SK-N-SH treated with all-trans-retinoic acid at 6 μM for 48 hours (cell line): ENCODE results near the gene CD300LB.

ENCODE experiments used
- ARNTL ChIP-seq: fragments of 450-650 bp; formaldehyde crosslinking; IDR thresholded peaks from 2 replicates; pipeline ENCODE4 v1.5.0; 2020; ENCODE audit warnings: low read depth, mild to moderate bottlenecking, moderate library complexity, borderline replicate concordance
- OSR1 ChIP-seq: fragments of 250-450 bp; sonication (Bioruptor Pico); IDR thresholded peaks from 2 replicates; pipeline ENCODE4 v1.8.0; 2022; ENCODE audit warnings: moderate library complexity, mild to moderate bottlenecking, inconsistent platforms
- PPARA ChIP-seq: fragments of 250-450 bp; sonication (Bioruptor Pico); IDR thresholded peaks from 2 replicates; pipeline ENCODE4 v1.5.0; 2020; ENCODE audit warnings: mild to moderate bottlenecking, borderline replicate concordance
- TCF4 ChIP-seq: fragments of 250-450 bp; sonication (Bioruptor Pico); IDR thresholded peaks from 2 replicates; pipeline ENCODE4 v1.8.0; 2021; ENCODE audit warnings: mild to moderate bottlenecking, moderate library complexity, borderline replicate concordance
- ZFP3 ChIP-seq: fragments of 250-450 bp; sonication (Bioruptor Pico); IDR thresholded peaks from 2 replicates; pipeline ENCODE4 v1.5.0; 2020; ENCODE audit warnings: mild to moderate bottlenecking, moderate library complexity
- ZNF565 ChIP-seq: fragments of 450-650 bp; formaldehyde crosslinking; conservative IDR thresholded peaks from 2 replicates; pipeline ENCODE4 v1.5.0; 2020; ENCODE audit warnings: low read depth, mild to moderate bottlenecking, moderate library complexity
- ZNF8 ChIP-seq: fragments of 450-650 bp; formaldehyde crosslinking; IDR thresholded peaks from 2 replicates; pipeline ENCODE4 v1.5.0; 2020; ENCODE audit warnings: mild to moderate bottlenecking, moderate library complexity
- TF ChIP-seq, protein P1 (sequence below): fragments of 250-450 bp; sonication (Bioruptor Pico); IDR thresholded peaks from 2 replicates; pipeline ENCODE4 v1.5.1; 2020; ENCODE audit warnings: low read depth, mild to moderate bottlenecking, moderate library complexity
- TF ChIP-seq, protein P2 (sequence below): fragments of 250-450 bp; sonication (Bioruptor Pico); IDR thresholded peaks from 2 replicates; pipeline ENCODE4 v1.8.0; 2020; ENCODE audit warnings: mild to moderate bottlenecking, moderate library complexity, borderline replicate concordance
- TF ChIP-seq, protein P3 (sequence below): fragments of 250-450 bp; sonication (Bioruptor Pico); IDR thresholded peaks from 2 replicates; pipeline ENCODE4 v1.5.1; 2021; ENCODE audit warnings: mild to moderate bottlenecking, moderate library complexity

DNA sequence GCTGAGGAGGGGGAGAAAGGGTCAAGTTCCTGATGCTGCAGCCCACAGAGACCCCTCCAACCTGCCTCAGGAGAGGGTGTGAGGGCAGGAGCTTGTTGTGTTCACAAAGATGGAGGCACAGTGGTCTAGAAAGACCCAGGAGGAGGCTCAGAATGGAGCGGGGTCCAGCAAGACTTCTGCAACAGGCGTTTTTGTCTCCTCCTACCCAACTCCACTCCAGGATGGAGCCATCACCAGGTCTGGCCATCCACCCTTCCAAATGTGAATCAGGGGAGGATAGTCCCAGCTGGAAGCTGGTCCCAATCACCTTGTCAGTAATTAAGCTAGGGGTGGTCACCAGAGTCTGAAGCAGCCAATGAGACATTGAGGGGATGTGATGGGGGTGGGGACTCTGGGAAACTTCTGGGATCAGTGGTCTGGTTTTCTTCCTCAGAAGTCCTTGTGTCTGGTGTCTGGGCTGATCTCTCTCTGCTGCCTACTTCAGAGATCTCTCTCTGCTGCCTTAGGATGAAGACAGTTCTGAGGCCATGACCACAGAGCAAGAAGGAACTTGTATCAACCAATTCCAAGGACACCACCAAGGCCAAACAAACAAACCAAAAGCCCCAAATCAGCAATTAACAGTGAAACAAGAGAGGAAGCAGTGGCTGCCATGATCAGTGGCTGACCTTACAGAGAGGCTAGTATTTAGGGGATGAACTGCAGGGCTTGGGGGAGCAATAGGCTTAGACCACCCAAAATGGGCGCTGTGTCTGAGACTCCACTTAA is 14.5 kb downstream of the CD300LB start:
- TF ChIP-seq, protein P1, sequence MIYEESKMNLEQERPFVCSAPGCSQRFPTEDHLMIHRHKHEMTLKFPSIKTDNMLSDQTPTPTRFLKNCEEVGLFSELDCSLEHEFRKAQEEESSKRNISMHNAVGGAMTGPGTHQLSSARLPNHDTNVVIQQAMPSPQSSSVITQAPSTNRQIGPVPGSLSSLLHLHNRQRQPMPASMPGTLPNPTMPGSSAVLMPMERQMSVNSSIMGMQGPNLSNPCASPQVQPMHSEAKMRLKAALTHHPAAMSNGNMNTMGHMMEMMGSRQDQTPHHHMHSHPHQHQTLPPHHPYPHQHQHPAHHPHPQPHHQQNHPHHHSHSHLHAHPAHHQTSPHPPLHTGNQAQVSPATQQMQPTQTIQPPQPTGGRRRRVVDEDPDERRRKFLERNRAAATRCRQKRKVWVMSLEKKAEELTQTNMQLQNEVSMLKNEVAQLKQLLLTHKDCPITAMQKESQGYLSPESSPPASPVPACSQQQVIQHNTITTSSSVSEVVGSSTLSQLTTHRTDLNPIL = no peak
- TF ChIP-seq, protein P2, sequence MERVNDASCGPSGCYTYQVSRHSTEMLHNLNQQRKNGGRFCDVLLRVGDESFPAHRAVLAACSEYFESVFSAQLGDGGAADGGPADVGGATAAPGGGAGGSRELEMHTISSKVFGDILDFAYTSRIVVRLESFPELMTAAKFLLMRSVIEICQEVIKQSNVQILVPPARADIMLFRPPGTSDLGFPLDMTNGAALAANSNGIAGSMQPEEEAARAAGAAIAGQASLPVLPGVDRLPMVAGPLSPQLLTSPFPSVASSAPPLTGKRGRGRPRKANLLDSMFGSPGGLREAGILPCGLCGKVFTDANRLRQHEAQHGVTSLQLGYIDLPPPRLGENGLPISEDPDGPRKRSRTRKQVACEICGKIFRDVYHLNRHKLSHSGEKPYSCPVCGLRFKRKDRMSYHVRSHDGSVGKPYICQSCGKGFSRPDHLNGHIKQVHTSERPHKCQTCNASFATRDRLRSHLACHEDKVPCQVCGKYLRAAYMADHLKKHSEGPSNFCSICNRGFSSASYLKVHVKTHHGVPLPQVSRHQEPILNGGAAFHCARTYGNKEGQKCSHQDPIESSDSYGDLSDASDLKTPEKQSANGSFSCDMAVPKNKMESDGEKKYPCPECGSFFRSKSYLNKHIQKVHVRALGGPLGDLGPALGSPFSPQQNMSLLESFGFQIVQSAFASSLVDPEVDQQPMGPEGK (CRISPR knock-in tag) = no peak
- TF ChIP-seq ZNF8 (CRISPR knock-in tag) = no peak
- TF ChIP-seq ZNF565 (CRISPR knock-in tag) = no peak
- TF ChIP-seq OSR1 (CRISPR knock-in tag) = no peak
- no peak for TF ChIP-seq PPARA
- TF ChIP-seq ARNTL = no peak
- TF ChIP-seq ZFP3 = no peak
- TF ChIP-seq TCF4 = no peak
- TF ChIP-seq, protein P3, sequence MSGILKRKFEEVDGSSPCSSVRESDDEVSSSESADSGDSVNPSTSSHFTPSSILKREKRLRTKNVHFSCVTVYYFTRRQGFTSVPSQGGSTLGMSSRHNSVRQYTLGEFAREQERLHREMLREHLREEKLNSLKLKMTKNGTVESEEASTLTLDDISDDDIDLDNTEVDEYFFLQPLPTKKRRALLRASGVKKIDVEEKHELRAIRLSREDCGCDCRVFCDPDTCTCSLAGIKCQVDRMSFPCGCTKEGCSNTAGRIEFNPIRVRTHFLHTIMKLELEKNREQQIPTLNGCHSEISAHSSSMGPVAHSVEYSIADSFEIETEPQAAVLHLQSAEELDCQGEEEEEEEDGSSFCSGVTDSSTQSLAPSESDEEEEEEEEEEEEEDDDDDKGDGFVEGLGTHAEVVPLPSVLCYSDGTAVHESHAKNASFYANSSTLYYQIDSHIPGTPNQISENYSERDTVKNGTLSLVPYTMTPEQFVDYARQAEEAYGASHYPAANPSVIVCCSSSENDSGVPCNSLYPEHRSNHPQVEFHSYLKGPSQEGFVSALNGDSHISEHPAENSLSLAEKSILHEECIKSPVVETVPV (CRISPR knock-in tag) = no peak
